ENCODE results near the gene PGAP2.
A peak's percentile ranks its signal among the peaks of the same experiment; 100 is the strongest.

DNA sequence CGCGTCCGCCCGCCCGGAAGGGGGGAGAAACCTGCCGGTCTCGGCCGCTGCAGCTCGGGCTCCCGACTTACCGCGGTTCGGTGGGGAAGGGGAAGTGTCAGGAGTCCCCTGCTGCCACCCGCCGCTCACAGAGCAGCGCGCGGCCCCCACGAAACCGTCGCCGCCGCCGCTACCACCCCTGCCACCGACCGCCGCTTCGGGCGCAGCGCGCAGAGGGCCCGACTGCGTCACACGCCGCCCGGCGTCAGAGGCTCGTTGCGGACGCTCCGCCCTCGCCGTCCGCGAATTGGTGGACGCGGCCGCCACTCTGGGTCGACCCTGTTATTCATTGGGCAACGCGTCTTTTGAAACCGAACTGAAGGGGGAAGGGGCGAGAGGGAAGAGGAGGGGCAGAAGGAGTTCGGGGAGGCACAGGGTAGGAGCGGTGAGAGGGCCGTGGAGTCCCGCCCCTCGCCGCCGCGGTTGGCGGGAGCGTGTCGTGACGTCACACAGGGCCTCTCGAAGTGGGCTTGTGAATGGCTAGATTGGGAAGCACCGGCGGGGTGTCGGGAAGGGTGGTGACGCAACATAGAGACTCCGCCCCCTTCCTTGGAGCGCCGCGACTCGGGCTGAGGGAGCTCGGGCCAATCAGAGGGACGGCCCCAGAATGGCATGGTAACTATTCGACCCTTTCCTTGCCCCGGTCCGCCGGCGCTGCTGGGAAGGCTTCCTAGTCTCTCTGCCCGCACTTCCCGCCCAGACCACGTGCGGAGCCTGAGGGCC lies 10.8 kb upstream of the PGAP2 start, which contains the start of gene NUP98:
- TF ChIP-seq EP300 (IDR thresholded peaks at IDR 0.05; ENCODE audit: low read depth in 2 of 2, low read length in 2 of 2), result no peak
- TF ChIP-seq EP300 (CRISPR knock-in tag; IDR thresholded peaks at IDR 0.05; ENCODE audit: borderline replicate concordance), result no peak
- TF ChIP-seq FOXO1 (CRISPR knock-in tag; IDR thresholded peaks at IDR 0.05), result peak; percentile 36; the same call in 1 of the 2 replicates
- TF ChIP-seq MTA1 (CRISPR knock-in tag; IDR thresholded peaks at IDR 0.05; ENCODE audit: borderline replicate concordance), result no peak; the same call in 1 of the 2 replicates
- TF ChIP-seq ZNF768 (CRISPR knock-in tag; IDR thresholded peaks at IDR 0.05), result peak; percentile 73; the same call in 1 of the 2 replicates
- TF ChIP-seq, protein P1, sequence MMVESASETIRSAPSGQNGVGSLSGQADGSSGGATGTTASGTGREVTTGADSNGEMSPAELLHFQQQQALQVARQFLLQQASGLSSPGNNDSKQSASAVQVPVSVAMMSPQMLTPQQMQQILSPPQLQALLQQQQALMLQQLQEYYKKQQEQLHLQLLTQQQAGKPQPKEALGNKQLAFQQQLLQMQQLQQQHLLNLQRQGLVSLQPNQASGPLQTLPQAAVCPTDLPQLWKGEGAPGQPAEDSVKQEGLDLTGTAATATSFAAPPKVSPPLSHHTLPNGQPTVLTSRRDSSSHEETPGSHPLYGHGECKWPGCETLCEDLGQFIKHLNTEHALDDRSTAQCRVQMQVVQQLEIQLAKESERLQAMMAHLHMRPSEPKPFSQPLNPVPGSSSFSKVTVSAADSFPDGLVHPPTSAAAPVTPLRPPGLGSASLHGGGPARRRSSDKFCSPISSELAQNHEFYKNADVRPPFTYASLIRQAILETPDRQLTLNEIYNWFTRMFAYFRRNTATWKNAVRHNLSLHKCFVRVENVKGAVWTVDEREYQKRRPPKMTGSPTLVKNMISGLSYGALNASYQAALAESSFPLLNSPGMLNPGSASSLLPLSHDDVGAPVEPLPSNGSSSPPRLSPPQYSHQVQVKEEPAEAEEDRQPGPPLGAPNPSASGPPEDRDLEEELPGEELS (CRISPR knock-in tag; IDR thresholded peaks at IDR 0.05), result peak; percentile 43; the same call in 1 of the 2 replicates
- no peak for TF ChIP-seq TBP (CRISPR knock-in tag; IDR thresholded peaks at IDR 0.05)
- TF ChIP-seq, protein P2, sequence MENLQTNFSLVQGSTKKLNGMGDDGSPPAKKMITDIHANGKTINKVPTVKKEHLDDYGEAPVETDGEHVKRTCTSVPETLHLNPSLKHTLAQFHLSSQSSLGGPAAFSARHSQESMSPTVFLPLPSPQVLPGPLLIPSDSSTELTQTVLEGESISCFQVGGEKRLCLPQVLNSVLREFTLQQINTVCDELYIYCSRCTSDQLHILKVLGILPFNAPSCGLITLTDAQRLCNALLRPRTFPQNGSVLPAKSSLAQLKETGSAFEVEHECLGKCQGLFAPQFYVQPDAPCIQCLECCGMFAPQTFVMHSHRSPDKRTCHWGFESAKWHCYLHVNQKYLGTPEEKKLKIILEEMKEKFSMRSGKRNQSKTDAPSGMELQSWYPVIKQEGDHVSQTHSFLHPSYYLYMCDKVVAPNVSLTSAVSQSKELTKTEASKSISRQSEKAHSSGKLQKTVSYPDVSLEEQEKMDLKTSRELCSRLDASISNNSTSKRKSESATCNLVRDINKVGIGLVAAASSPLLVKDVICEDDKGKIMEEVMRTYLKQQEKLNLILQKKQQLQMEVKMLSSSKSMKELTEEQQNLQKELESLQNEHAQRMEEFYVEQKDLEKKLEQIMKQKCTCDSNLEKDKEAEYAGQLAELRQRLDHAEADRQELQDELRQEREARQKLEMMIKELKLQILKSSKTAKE (CRISPR knock-in tag; IDR thresholded peaks at IDR 0.05; ENCODE audit: borderline replicate concordance), result no peak; the same call in 1 of the 2 replicates
- peak; percentile 95 for TF ChIP-seq POLR2G (IDR thresholded peaks at IDR 0.05; ENCODE audit: low read depth, low read length)
- peak; percentile 95 for TF ChIP-seq ZBTB21 (CRISPR knock-in tag; IDR thresholded peaks at IDR 0.05)
- TF ChIP-seq, protein P3, sequence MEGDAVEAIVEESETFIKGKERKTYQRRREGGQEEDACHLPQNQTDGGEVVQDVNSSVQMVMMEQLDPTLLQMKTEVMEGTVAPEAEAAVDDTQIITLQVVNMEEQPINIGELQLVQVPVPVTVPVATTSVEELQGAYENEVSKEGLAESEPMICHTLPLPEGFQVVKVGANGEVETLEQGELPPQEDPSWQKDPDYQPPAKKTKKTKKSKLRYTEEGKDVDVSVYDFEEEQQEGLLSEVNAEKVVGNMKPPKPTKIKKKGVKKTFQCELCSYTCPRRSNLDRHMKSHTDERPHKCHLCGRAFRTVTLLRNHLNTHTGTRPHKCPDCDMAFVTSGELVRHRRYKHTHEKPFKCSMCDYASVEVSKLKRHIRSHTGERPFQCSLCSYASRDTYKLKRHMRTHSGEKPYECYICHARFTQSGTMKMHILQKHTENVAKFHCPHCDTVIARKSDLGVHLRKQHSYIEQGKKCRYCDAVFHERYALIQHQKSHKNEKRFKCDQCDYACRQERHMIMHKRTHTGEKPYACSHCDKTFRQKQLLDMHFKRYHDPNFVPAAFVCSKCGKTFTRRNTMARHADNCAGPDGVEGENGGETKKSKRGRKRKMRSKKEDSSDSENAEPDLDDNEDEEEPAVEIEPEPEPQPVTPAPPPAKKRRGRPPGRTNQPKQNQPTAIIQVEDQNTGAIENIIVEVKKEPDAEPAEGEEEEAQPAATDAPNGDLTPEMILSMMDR (CRISPR knock-in tag; IDR thresholded peaks at IDR 0.05), result peak; percentile 22
- TF ChIP-seq, protein P4, sequence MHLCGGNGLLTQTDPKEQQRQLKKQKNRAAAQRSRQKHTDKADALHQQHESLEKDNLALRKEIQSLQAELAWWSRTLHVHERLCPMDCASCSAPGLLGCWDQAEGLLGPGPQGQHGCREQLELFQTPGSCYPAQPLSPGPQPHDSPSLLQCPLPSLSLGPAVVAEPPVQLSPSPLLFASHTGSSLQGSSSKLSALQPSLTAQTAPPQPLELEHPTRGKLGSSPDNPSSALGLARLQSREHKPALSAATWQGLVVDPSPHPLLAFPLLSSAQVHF (CRISPR knock-in tag; IDR thresholded peaks at IDR 0.05), result no peak; the same call in 1 of the 2 replicates
- peak; percentile 90 for TF ChIP-seq TOPORS (CRISPR knock-in tag; IDR thresholded peaks at IDR 0.05)

All from HepG2 (cell line).